CD8-positive, alpha-beta memory T cell (primary cell): Measurements from ENCODE around the gene RNF2. TPM values are rescaled to one million over a fixed set of nuclear protein-coding genes. Genes with fewer than 3 reads are reported as not detected.
"Not testable (repeated sequence)": the region's sequence is repeated elsewhere in the genome, so short reads cannot be mapped to it uniquely, and the experiment has no call there.

Source experiments
- CTCF ChIA-PET: fragments of 350-600 bp; sonication (Branson Sonifier 250); formaldehyde crosslinking; loops from one replicate; lab custom pipeline; 2021; ENCODE audit warnings: antibody characterized with exemption; lab: Charles Lee
- POLR2A ChIA-PET: fragments of 350-600 bp; sonication (Branson Sonifier 250); formaldehyde crosslinking; loops from one replicate; lab custom pipeline; 2021; ENCODE audit warnings: antibody characterized with exemption; lab: Charles Lee
- DNase-seq, 5 donors: peaks; one replicate each; pipeline versions ENCODE4 v3.0.0 to v3.0.0-alpha.2; 2020 to 2022; ENCODE audit warnings: mixed read lengths in 1 of 5
- H3K27ac ChIP-seq: one replicate; pipeline ENCODE4 v1.7.0; 2013; ENCODE audit warnings: low read depth, mild to moderate bottlenecking, low read length, moderate library complexity
- H3K27me3 ChIP-seq: 2 replicates; pipeline ENCODE4 v1.7.0; 2013; ENCODE audit warnings: low read length, mild to moderate bottlenecking; ENCODE audit not compliant: insufficient read depth, poor library complexity, severe bottlenecking
- H3K36me3 ChIP-seq: 2 replicates; pipeline ENCODE4 v1.7.0; 2013; ENCODE audit warnings: mild to moderate bottlenecking, low read length, moderate library complexity; ENCODE audit not compliant: insufficient read depth
- H3K4me1 ChIP-seq: 2 replicates; pipeline ENCODE4 v1.7.0; 2013; ENCODE audit warnings: mild to moderate bottlenecking, low read length, moderate library complexity; ENCODE audit not compliant: insufficient read depth
- H3K4me3 ChIP-seq: 2 replicates; pipeline ENCODE4 v1.7.0; 2013; ENCODE audit warnings: mild to moderate bottlenecking, low read length
- H3K9me3 ChIP-seq: 2 replicates; pipeline ENCODE4 v1.7.0; 2013; ENCODE audit warnings: mild to moderate bottlenecking, low read length
- H3K27ac Mint-ChIP-seq, 8 donors: one replicate each; pipeline ENCODE4 v1.8.0; 2020 to 2021; ENCODE audit warnings: mixed read lengths in 8 of 8, mild to moderate bottlenecking in 6 of 8, inconsistent platforms in 3 of 8, moderate library complexity in 3 of 8
- H3K27me3 Mint-ChIP-seq, 2 donors: one replicate each; pipeline ENCODE4 v1.8.0; 2020 to 2021; ENCODE audit warnings: mixed read lengths in 2 of 2, mild to moderate bottlenecking in 1 of 2, moderate library complexity in 1 of 2
- H3K36me3 Mint-ChIP-seq, 3 donors: one replicate each; pipeline ENCODE4 v1.8.0; 2020 to 2021; ENCODE audit warnings: mixed read lengths in 3 of 3, inconsistent platforms in 1 of 3, mild to moderate bottlenecking in 1 of 3
- H3K4me1 Mint-ChIP-seq, 3 donors: one replicate each; pipeline ENCODE4 v1.8.0; 2020 to 2021; ENCODE audit warnings: mixed read lengths in 3 of 3, inconsistent platforms in 1 of 3, mild to moderate bottlenecking in 1 of 3
- H3K4me3 Mint-ChIP-seq, 7 donors: one replicate each; pipeline ENCODE4 v1.8.0; 2020 to 2021; ENCODE audit warnings: mixed read lengths in 7 of 7, mild to moderate bottlenecking in 6 of 7, moderate library complexity in 4 of 7, inconsistent platforms in 2 of 7
- H3K9me3 Mint-ChIP-seq, 5 donors: one replicate each; pipeline ENCODE4 v1.8.0; 2020 to 2022; ENCODE audit warnings: mixed read lengths in 5 of 5, mild to moderate bottlenecking in 3 of 5, moderate library complexity in 2 of 5, inconsistent platforms in 1 of 5
- polyA plus RNA-seq: library from polyadenylated mRNA; unstranded; fragments of 300-500 nt; fragmentation: Illumina TruSeq; gene quantifications from one replicate; pipeline ENCODE4 v1.2.3, GENCODE V29; 2021
- total RNA-seq, 2 experiments: library from RNA; stranded (reverse); gene quantifications; one replicate each; pipeline ENCODE4 v1.2.3, GENCODE V29; 2021

RNF2 gene
- total and polyA plus RNA-seq, 3 experiments from 2014 or later, result 29.6 to 32.2 (median 30.5) TPM

- not testable (repeated sequence) for H3K27ac ChIP-seq, H3K4me1 ChIP-seq, H3K27me3 ChIP-seq, H3K9me3 ChIP-seq, H3K27ac Mint-ChIP-seq, H3K4me3 ChIP-seq, H3K36me3 ChIP-seq, DNase-seq, H3K4me3 Mint-ChIP-seq, H3K9me3 Mint-ChIP-seq, H3K27me3 Mint-ChIP-seq
- Mint-ChIP-seq H3K36me3 (peaks cover 13 to 17% (median 13%) of the 10 kb centered on the region in 3 donors), H3K4me1 (peaks cover 62 to 84% (median 70%) of the 10 kb centered on the region in 3 donors)
- ChIA-PET CTCF (interaction anchor here (0.9 kb wide), 1 partner anchor 9 kb away, joined by 3 read pairs; no protein-coding TSS in a partner anchor), POLR2A (interaction anchor here (0.6 kb wide), 2 partner anchors 17 to 19 kb away, joined by 3 to 6 read pairs; partner anchors contain the start of gene RNF2)
These were observed 19.6 kb downstream of the RNF2 start for GRCh38 chr1:185065006-185065405.

GRCh38 chr1:185066181-185066580 is 20.8 kb downstream of the RNF2 start:
- no peaks in the 10 kb centered on the region for H3K27me3 ChIP-seq
- H3K36me3 Mint-ChIP-seq, result peaks cover 13 to 18% (median 13%) of the 10 kb centered on the region in 3 donors
- no peaks in the 10 kb centered on the region for H3K27me3 Mint-ChIP-seq
- no peaks in the 10 kb centered on the region for H3K9me3 Mint-ChIP-seq
- ChIA-PET POLR2A (no interaction called here), CTCF (no interaction called here)
- peak overlapping the region in 2 of 8 donors; percentile 7 to 13 for H3K27ac Mint-ChIP-seq
- peaks cover 4% of the 10 kb centered on the region for H3K4me1 ChIP-seq
- H3K4me3 Mint-ChIP-seq, result no peak overlapping the region
- no peaks in the 10 kb centered on the region for H3K36me3 ChIP-seq
- H3K9me3 ChIP-seq, result no peaks in the 10 kb centered on the region
- H3K4me3 ChIP-seq, result no peak overlapping the region
- H3K27ac ChIP-seq, result no peak overlapping the region
- DNase-seq, result no peak
- peaks cover 57 to 83% (median 67%) of the 10 kb centered on the region in 3 donors for H3K4me1 Mint-ChIP-seq

- Mint-ChIP-seq H3K9me3 (no peaks in the 10 kb centered on the region), H3K27me3 (no peaks in the 10 kb centered on the region), H3K4me3 (no peak overlapping the region), H3K4me1 (peaks cover 59 to 82% (median 67%) of the 10 kb centered on the region in 3 donors), H3K27ac (peak overlapping the region in 3 of 8 donors; percentile 6 to 24 (median 9)), H3K36me3 (peaks cover 19 to 23% (median 19%) of the 10 kb centered on the region in 3 donors)
- Histone ChIP-seq H3K27me3 (no peaks in the 10 kb centered on the region), H3K36me3 (no peaks in the 10 kb centered on the region), H3K4me1 (no peaks in the 10 kb centered on the region), H3K9me3 (no peaks in the 10 kb centered on the region), H3K27ac (no peak overlapping the region), H3K4me3 (no peak overlapping the region)
- POLR2A ChIA-PET, result no interaction called here
- DNase-seq, result no peak
- CTCF ChIA-PET, result no interaction called here
These were observed 23.0 kb downstream of the RNF2 start for GRCh38 chr1:185068341-185068740.

- DNase-seq, result no peak
- no peaks in the 10 kb centered on the region for H3K27me3 ChIP-seq
- Mint-ChIP-seq H3K4me1 (peaks cover 53 to 80% (median 64%) of the 10 kb centered on the region in 3 donors), H3K4me3 (no peak overlapping the region), H3K36me3 (peaks cover 15 to 22% (median 19%) of the 10 kb centered on the region in 3 donors), H3K9me3 (no peaks in the 10 kb centered on the region), H3K27me3 (no peaks in the 10 kb centered on the region), H3K27ac (peak overlapping the region in 1 of 8 donors; percentile 13)
- no peaks in the 10 kb centered on the region for H3K36me3 ChIP-seq
- ChIA-PET POLR2A (no interaction called here), CTCF (no interaction called here)
- H3K4me1 ChIP-seq, result no peaks in the 10 kb centered on the region
- no peak overlapping the region for H3K4me3 ChIP-seq
- no peaks in the 10 kb centered on the region for H3K9me3 ChIP-seq
- H3K27ac ChIP-seq, result no peak overlapping the region
These were observed 23.9 kb downstream of the RNF2 start for GRCh38 chr1:185069202-185069772.

- H3K27me3 Mint-ChIP-seq, result no peaks in the 10 kb centered on the region
- H3K36me3 ChIP-seq, result no peaks in the 10 kb centered on the region
- H3K27ac Mint-ChIP-seq, result peak overlapping the region in 1 of 8 donors; percentile 13
- ChIA-PET CTCF (no interaction called here), POLR2A (no interaction called here)
- no peak overlapping the region for H3K4me3 ChIP-seq
- no peak overlapping the region for H3K27ac ChIP-seq
- H3K9me3 Mint-ChIP-seq, result no peaks in the 10 kb centered on the region
- H3K36me3 Mint-ChIP-seq, result peaks cover 15 to 19% (median 19%) of the 10 kb centered on the region in 3 donors
- H3K27me3 ChIP-seq, result no peaks in the 10 kb centered on the region
- H3K4me3 Mint-ChIP-seq, result no peak overlapping the region
- no peak for DNase-seq
- peaks cover 50 to 78% (median 71%) of the 10 kb centered on the region in 3 donors for H3K4me1 Mint-ChIP-seq
- no peaks in the 10 kb centered on the region for H3K9me3 ChIP-seq
- no peaks in the 10 kb centered on the region for H3K4me1 ChIP-seq
These were observed 24.7 kb downstream of the RNF2 start for GRCh38 chr1:185070051-185070450.

- H3K36me3 Mint-ChIP-seq, result peaks cover 6 to 7% (median 6%) of the 10 kb centered on the region in 3 donors
- no peaks in the 10 kb centered on the region for H3K27me3 ChIP-seq
- H3K9me3 Mint-ChIP-seq, result no peaks in the 10 kb centered on the region
- H3K4me3 Mint-ChIP-seq, result no peak overlapping the region
- peak overlapping the region in 2 of 8 donors; percentile 32 to 74 for H3K27ac Mint-ChIP-seq
- DNase-seq, result no peak
- no peaks in the 10 kb centered on the region for H3K27me3 Mint-ChIP-seq
- no peaks in the 10 kb centered on the region for H3K4me1 ChIP-seq
- no peak overlapping the region for H3K4me3 ChIP-seq
- peaks cover 40 to 74% (median 68%) of the 10 kb centered on the region in 3 donors for H3K4me1 Mint-ChIP-seq
- ChIA-PET CTCF (no interaction called here), POLR2A (no interaction called here)
- H3K9me3 ChIP-seq, result no peaks in the 10 kb centered on the region
- no peaks in the 10 kb centered on the region for H3K36me3 ChIP-seq
- H3K27ac ChIP-seq, result no peak overlapping the region
These were observed 28.4 kb downstream of the RNF2 start for GRCh38 chr1:185073725-185074124.

- Histone ChIP-seq H3K4me1 (no peaks in the 10 kb centered on the region), H3K27me3 (no peaks in the 10 kb centered on the region), H3K9me3 (no peaks in the 10 kb centered on the region), H3K36me3 (no peaks in the 10 kb centered on the region), H3K27ac (no peak overlapping the region), H3K4me3 (no peak overlapping the region)
- Mint-ChIP-seq H3K4me1 (peaks cover 40 to 70% (median 68%) of the 10 kb centered on the region in 3 donors), H3K36me3 (peaks cover 6 to 7% (median 6%) of the 10 kb centered on the region in 3 donors), H3K27me3 (no peaks in the 10 kb centered on the region), H3K27ac (no peak overlapping the region), H3K4me3 (no peak overlapping the region), H3K9me3 (no peaks in the 10 kb centered on the region)
- POLR2A ChIA-PET, result no interaction called here
- no peak for DNase-seq
- CTCF ChIA-PET, result no interaction called here
These were observed 28.9 kb downstream of the RNF2 start for GRCh38 chr1:185074307-185074706.

- Mint-ChIP-seq H3K4me1 (peaks cover 44 to 72% (median 70%) of the 10 kb centered on the region in 3 donors), H3K4me3 (no peak overlapping the region)
These were observed 30.1 kb downstream of the RNF2 start for GRCh38 chr1:185075476-185075875.

More at GRCh38 chr1:185075476-185075875, 30.1 kb downstream of the RNF2 start:
- Histone ChIP-seq H3K4me1 (no peaks in the 10 kb centered on the region), H3K27me3 (no peaks in the 10 kb centered on the region), H3K4me3 (no peak overlapping the region), H3K27ac (no peak overlapping the region), H3K36me3 (no peaks in the 10 kb centered on the region), H3K9me3 (no peaks in the 10 kb centered on the region)
- H3K27me3 Mint-ChIP-seq, result no peaks in the 10 kb centered on the region
- H3K9me3 Mint-ChIP-seq, result no peaks in the 10 kb centered on the region
- POLR2A ChIA-PET, result no interaction called here
- DNase-seq, result no peak
- peak overlapping the region in 1 of 8 donors; percentile 18 for H3K27ac Mint-ChIP-seq
- CTCF ChIA-PET, result no interaction called here
- peaks cover 6 to 7% (median 6%) of the 10 kb centered on the region in 3 donors for H3K36me3 Mint-ChIP-seq
